Measurements from ENCODE around the gene POFUT1.

The POFUT1 gene

DNA sequence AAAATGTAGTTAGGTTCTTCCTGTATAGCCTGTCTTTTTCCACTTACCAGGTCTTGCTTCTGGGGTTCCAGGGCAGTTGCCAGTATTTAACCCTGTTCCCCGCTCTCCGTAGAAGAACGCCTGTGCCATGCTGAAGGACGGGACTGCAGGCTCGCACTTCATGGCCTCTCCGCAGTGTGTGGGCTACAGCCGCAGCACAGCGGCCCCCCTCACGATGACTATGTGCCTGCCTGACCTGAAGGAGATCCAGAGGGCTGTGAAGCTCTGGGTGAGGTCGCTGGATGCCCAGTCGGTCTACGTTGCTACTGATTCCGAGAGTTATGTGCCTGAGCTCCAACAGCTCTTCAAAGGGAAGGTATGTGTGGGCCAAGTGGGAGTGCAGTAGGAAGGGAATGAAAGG is 23.0 kb downstream of the POFUT1 start:
- no peak for DNase-seq (ENCODE audit: low read depth)
- Histone ChIP-seq H3K4me3 (ENCODE audit: low read length) (no peak overlapping the region), H3K36me3 (ENCODE audit: control insufficient read depth, insufficient read depth, low read length, severe bottlenecking) (peaks cover 67% of the 10 kb centered on the region), H3K4me1 (ENCODE audit: control insufficient read depth, insufficient read depth, low read length) (peaks cover 25% of the 10 kb centered on the region), H3K9me3 (ENCODE audit: control insufficient read depth, low read length) (no peaks in the 10 kb centered on the region), H3K9ac (ENCODE audit: low read length) (no peak overlapping the region), H3K27me3 (replicated peaks; ENCODE audit: control insufficient read depth, insufficient read depth, low read length) (no peaks in the 10 kb centered on the region)

DNA sequence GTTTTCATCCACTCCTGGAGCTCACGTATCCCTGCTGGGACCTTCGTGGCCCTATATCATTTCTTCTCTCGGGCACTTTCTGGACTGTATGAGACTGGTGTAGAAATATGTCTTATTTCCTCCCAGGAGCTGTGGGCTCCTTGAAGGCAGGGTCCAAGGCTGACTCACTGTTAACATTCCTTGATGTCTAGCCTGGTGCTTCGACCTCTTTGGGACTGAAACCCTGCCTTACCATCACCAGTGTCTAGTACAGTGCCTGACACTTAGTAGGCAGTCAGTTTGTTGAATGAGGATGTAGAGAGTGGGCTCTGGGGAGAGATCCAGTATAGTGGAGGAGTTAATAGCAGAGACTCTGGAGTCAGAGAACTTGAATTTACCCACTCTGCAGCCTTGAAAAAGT is 23.6 kb downstream of the POFUT1 start:
- peaks cover 25% of the 10 kb centered on the region for H3K4me1 ChIP-seq (ENCODE audit: control insufficient read depth, insufficient read depth, low read length)
- H3K27me3 ChIP-seq (replicated peaks; ENCODE audit: control insufficient read depth, insufficient read depth, low read length), result no peaks in the 10 kb centered on the region
- H3K36me3 ChIP-seq (ENCODE audit: control insufficient read depth, insufficient read depth, low read length, severe bottlenecking), result peaks cover 72% of the 10 kb centered on the region
- no peaks in the 10 kb centered on the region for H3K9me3 ChIP-seq (ENCODE audit: control insufficient read depth, low read length)
- no peak overlapping the region for H3K9ac ChIP-seq (ENCODE audit: low read length)
- DNase-seq (ENCODE audit: low read depth), result no peak
- H3K4me3 ChIP-seq (ENCODE audit: low read length), result no peak overlapping the region

DNA sequence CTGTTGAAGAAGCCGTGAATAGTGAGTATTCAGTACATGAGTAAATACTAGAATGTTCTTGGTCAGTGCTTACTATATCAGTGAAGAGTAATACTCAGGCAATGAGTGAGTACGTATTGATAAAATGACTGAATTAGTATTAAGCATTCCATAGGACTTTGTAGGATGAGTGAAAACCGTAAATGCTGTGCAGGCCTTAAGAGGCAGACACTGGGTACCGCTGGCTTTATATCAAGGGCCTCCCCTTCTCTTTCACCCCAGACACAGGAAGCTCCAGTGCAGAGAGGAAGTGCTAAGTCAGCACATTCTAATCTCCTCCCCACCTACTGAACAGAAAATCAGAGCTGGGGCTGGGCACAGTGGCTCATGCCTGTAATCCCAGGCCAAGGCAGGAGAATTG is 24.2 kb downstream of the POFUT1 start:
- H3K9ac ChIP-seq (ENCODE audit: low read length), result no peak overlapping the region
- H3K36me3 ChIP-seq (ENCODE audit: control insufficient read depth, insufficient read depth, low read length, severe bottlenecking), result peaks cover 75% of the 10 kb centered on the region
- H3K27me3 ChIP-seq (replicated peaks; ENCODE audit: control insufficient read depth, insufficient read depth, low read length), result no peaks in the 10 kb centered on the region
- H3K9me3 ChIP-seq (ENCODE audit: control insufficient read depth, low read length), result no peaks in the 10 kb centered on the region
- H3K4me1 ChIP-seq (ENCODE audit: control insufficient read depth, insufficient read depth, low read length), result peaks cover 21% of the 10 kb centered on the region
- no peak overlapping the region for H3K4me3 ChIP-seq (ENCODE audit: low read length)
- no peak for DNase-seq (ENCODE audit: low read depth)

DNA sequence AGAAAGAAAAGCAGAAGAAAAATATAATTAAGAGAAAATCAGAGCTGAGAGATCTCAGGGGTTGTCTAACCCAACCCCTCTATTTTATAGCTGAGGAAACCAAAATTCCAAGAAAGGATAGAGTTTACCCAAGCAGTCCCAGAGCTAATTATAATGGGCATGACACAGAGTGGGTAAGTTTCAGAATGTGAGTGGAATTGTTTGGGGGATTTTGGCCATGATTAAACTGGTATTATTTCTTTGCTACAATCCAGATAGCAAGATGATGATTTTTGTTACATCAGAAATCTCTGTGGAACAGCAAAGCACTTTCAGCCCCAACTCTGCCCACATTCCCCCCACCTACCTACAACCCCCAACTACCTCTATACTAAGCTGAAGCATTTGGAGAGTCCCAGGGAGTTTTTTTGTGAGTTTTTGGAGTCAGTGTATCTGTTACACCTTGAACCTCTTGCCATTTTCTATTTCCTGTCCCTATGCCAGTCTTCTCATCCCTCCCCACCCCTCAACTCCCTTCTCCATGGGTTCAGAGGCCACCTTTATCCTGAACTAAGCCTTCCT is 24.7 kb downstream of the POFUT1 start:
- no peak for DNase-seq (ENCODE audit: low read depth)
- no peak overlapping the region for H3K9ac ChIP-seq (ENCODE audit: low read length)
- peaks cover 75% of the 10 kb centered on the region for H3K36me3 ChIP-seq (ENCODE audit: control insufficient read depth, insufficient read depth, low read length, severe bottlenecking)
- H3K4me3 ChIP-seq (ENCODE audit: low read length), result no peak overlapping the region
- H3K4me1 ChIP-seq (ENCODE audit: control insufficient read depth, insufficient read depth, low read length), result peaks cover 15% of the 10 kb centered on the region
- H3K27me3 ChIP-seq (replicated peaks; ENCODE audit: control insufficient read depth, insufficient read depth, low read length), result no peaks in the 10 kb centered on the region
- H3K9me3 ChIP-seq (ENCODE audit: control insufficient read depth, low read length), result no peaks in the 10 kb centered on the region

DNA sequence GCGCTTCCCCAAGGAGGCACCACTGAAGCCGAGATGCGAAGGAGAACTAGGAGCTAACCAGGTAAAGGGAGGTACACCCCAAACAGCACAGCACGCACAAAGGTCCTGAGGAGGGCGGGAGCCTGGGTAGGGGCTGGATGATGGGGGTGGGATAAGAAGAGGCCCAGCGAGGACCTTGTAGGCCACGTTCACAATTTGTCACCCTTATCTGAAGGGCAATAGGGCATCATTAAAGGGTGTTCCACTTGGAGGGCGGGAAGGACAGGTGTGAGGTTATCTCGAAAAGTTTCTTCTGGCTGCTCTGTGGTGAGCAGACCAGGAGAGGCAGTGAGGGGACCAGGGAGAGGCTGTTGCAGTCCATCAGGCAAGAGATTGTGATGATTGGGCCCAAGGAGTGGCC is 25.6 kb downstream of the POFUT1 start:
- no peaks in the 10 kb centered on the region for H3K27me3 ChIP-seq (replicated peaks; ENCODE audit: control insufficient read depth, insufficient read depth, low read length)
- H3K36me3 ChIP-seq (ENCODE audit: control insufficient read depth, insufficient read depth, low read length, severe bottlenecking), result peaks cover 73% of the 10 kb centered on the region
- no peaks in the 10 kb centered on the region for H3K9me3 ChIP-seq (ENCODE audit: control insufficient read depth, low read length)
- no peak for DNase-seq (ENCODE audit: low read depth)
- H3K9ac ChIP-seq (ENCODE audit: low read length), result no peak overlapping the region
- H3K4me1 ChIP-seq (ENCODE audit: control insufficient read depth, insufficient read depth, low read length), result peaks cover 7% of the 10 kb centered on the region
- H3K4me3 ChIP-seq (ENCODE audit: low read length), result no peak overlapping the region

DNA sequence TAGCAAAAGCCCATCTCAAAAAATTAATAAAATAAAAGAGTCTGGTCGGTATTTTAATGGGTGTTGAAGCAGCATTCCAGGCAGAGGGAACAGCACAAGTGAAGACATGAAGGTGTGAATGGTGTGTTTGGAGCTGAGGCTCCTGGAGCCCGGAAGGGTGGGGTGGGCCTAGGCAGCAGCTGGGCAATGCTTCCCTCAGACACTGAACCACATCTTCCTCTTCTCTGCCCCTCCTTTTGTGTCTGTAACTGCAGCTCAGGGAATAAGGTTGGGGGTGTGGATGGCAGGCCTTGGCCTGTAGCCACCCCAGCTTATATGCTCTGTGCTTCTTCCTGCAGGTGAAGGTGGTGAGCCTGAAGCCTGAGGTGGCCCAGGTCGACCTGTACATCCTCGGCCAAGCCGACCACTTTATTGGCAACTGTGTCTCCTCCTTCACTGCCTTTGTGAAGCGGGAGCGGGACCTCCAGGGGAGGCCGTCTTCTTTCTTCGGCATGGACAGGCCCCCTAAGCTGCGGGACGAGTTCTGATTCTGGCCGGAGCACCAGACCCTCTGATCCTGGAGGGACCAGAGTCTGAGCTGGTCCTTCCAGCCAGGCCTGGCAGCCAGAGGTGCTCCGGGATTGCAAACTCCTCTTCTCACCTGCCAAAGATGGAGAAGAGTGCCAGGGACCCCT is 26.6 kb downstream of the POFUT1 start:
- Histone ChIP-seq H3K36me3 (ENCODE audit: control insufficient read depth, insufficient read depth, low read length, severe bottlenecking) (peaks cover 63% of the 10 kb centered on the region), H3K4me1 (ENCODE audit: control insufficient read depth, insufficient read depth, low read length) (no peaks in the 10 kb centered on the region), H3K9ac (ENCODE audit: low read length) (no peak overlapping the region), H3K4me3 (ENCODE audit: low read length) (no peak overlapping the region), H3K9me3 (ENCODE audit: control insufficient read depth, low read length) (no peaks in the 10 kb centered on the region), H3K27me3 (replicated peaks; ENCODE audit: control insufficient read depth, insufficient read depth, low read length) (no peaks in the 10 kb centered on the region)
- DNase-seq (ENCODE audit: low read depth), result no peak

DNA sequence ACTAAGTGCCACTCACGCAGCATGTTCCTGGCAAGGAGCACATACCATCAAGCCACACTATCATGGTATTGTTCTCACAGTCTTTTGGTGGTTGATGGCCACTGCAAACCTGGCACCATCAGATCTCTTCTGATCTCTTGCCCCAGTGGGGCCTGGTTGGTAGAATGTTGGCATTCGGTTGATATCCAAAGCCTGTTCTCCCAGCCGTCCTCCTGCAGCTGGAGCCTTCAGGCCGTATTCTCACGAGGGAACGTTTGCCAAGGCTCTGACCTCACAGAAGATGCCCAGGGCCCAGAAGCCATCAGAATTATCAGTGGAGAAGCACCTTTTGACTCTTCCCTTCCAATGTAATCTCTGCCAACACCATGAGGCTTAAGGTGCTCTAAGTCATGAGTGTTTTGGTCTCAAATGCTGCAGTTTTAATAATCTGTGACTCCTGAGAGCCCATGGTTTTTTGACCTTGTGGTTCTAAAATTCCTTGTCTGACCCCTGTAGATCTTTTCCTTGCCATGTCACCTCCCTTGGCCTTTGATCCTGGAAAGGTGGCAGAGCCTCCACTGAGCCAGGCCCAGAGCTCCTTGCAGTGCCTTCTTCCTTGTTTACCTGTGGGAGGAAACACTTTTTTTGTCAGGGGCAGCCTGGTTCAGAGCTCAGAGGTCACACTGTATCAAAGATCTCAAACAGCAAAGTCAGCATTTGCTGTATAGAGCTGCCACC is 27.8 kb downstream of the POFUT1 start:
- Histone ChIP-seq H3K4me3 (ENCODE audit: low read length) (no peak overlapping the region), H3K36me3 (ENCODE audit: control insufficient read depth, insufficient read depth, low read length, severe bottlenecking) (peaks cover 57% of the 10 kb centered on the region), H3K9ac (ENCODE audit: low read length) (no peak overlapping the region), H3K9me3 (ENCODE audit: control insufficient read depth, low read length) (no peaks in the 10 kb centered on the region), H3K27me3 (replicated peaks; ENCODE audit: control insufficient read depth, insufficient read depth, low read length) (no peaks in the 10 kb centered on the region), H3K4me1 (ENCODE audit: control insufficient read depth, insufficient read depth, low read length) (no peaks in the 10 kb centered on the region)
- DNase-seq (ENCODE audit: low read depth), result no peak

DNA sequence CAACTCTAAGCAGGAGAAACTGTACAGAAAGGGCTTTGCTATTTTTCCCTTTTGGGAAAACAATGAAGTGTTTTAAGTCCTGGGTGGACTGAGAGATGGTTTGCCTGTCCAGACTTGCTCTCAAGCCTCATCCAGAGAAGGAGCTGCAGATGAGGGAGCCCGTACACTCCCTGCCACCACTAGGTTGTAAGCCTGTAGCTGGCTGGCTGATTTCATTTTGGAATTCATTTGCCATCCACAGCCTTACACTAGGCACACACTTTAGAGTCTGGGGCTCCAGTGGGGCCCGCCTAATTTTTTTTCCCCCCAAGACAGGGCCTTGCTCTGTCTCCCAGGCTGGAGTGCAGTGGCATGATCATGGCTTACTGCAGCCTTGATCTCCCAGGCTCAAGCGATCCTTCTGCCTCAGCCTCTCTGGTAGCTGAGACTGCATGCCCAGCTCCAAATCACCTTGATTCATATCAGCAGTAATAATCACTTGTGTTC is 28.4 kb downstream of the POFUT1 start:
- no peaks in the 10 kb centered on the region for H3K27me3 ChIP-seq (replicated peaks; ENCODE audit: control insufficient read depth, insufficient read depth, low read length)
- DNase-seq (ENCODE audit: low read depth), result no peak
- H3K9ac ChIP-seq (ENCODE audit: low read length), result no peak overlapping the region
- H3K4me3 ChIP-seq (ENCODE audit: low read length), result no peak overlapping the region
- H3K9me3 ChIP-seq (ENCODE audit: control insufficient read depth, low read length), result no peaks in the 10 kb centered on the region
- no peaks in the 10 kb centered on the region for H3K4me1 ChIP-seq (ENCODE audit: control insufficient read depth, insufficient read depth, low read length)
- peaks cover 52% of the 10 kb centered on the region for H3K36me3 ChIP-seq (ENCODE audit: control insufficient read depth, insufficient read depth, low read length, severe bottlenecking)

DNA sequence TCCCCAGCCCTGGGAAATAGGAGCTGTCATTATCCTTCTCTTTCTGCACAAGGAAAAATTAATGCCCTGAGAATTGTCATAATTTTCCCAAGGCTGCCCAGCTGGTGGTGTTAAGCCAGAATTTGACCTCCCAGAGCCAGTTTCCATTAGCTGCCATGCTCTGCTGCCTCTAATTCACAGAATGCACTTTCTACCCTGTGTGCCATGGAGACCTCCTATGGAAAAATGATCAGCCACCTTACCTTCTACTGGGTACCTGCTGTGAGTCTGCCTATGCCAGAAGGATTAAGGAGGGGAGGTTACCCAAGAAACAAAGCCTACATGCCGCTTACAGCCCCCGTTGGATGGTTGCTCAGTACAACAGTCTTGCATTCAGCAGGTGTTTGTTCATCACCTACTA is 29.1 kb downstream of the POFUT1 start:
- no peak overlapping the region for H3K4me3 ChIP-seq (ENCODE audit: low read length)
- H3K9me3 ChIP-seq (ENCODE audit: control insufficient read depth, low read length), result no peaks in the 10 kb centered on the region
- peaks cover 44% of the 10 kb centered on the region for H3K36me3 ChIP-seq (ENCODE audit: control insufficient read depth, insufficient read depth, low read length, severe bottlenecking)
- H3K4me1 ChIP-seq (ENCODE audit: control insufficient read depth, insufficient read depth, low read length), result no peaks in the 10 kb centered on the region
- no peaks in the 10 kb centered on the region for H3K27me3 ChIP-seq (replicated peaks; ENCODE audit: control insufficient read depth, insufficient read depth, low read length)
- H3K9ac ChIP-seq (ENCODE audit: low read length), result no peak overlapping the region
- DNase-seq (ENCODE audit: low read depth), result no peak

DNA sequence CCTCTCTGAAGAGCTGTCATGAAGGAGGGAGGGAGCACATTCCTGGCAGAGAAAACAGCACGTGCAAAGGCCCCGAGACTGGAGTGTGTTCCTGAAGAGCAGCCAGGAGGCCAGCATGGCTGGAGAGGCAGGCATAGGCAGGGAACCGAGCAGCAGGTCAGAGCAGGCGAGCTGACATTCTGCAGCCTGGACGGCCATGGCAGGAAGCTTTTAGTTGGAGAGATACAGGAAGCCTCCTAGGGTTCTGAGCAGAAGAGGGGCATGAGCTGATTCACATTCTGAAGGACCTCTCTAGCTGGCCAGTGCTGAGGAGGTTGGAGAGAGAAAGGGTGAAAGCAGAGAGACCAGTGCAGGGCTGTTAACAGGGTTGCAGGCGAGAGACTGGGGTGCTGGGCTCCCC is 29.7 kb downstream of the POFUT1 start:
- peaks cover 38% of the 10 kb centered on the region for H3K36me3 ChIP-seq (ENCODE audit: control insufficient read depth, insufficient read depth, low read length, severe bottlenecking)
- H3K4me1 ChIP-seq (ENCODE audit: control insufficient read depth, insufficient read depth, low read length), result no peaks in the 10 kb centered on the region
- H3K27me3 ChIP-seq (replicated peaks; ENCODE audit: control insufficient read depth, insufficient read depth, low read length), result no peaks in the 10 kb centered on the region
- no peak overlapping the region for H3K4me3 ChIP-seq (ENCODE audit: low read length)
- H3K9ac ChIP-seq (ENCODE audit: low read length), result no peak overlapping the region
- no peak for DNase-seq (ENCODE audit: low read depth)
- no peaks in the 10 kb centered on the region for H3K9me3 ChIP-seq (ENCODE audit: control insufficient read depth, low read length)

DNA sequence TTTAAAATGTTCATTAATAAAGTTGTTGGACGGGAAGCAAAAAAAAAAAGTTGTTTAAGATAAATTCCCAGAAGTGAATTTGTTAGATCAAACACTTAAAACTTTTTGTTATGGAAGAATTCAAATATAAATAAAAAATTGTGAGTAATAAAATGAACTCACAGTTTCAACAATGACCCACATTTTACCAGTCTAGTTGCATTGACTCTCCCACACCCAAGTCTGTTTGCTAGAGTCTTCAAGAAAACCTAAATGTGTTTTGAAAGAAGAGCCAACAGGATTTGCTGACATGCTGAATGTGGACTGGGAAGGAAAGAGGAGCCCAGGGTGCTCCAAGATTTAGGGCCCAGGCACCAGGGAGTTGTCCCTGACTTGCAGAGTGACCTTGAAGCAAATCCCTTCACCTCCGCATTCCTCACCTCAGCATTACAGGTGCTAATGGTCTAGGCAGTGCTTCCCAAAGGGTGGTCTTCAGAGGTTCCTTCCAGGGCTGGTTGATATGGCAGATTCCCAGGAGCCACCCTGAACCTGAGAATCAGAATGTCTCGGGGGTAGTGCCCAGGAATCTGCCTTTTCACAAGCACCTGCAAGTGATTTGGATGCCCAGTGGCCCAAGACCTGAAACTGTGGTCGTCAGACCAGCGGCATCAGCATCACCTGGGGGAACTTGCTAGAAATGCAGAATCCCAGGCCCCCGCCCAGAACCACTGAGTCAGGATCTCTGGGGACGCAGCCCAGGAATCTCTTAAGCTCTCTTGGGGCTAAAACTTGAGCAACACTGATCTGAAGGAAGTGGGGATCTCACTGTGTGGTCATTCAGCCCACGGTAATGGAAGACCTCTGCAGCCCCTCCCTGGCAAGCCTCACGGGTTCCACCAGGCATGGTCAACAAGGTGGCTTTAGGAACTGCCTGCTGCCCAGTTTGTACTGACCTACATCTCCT is 31.1 kb downstream of the POFUT1 start:
- Histone ChIP-seq H3K36me3 (ENCODE audit: control insufficient read depth, insufficient read depth, low read length, severe bottlenecking) (peaks cover 27% of the 10 kb centered on the region), H3K27me3 (replicated peaks; ENCODE audit: control insufficient read depth, insufficient read depth, low read length) (no peaks in the 10 kb centered on the region), H3K9ac (ENCODE audit: low read length) (no peak overlapping the region), H3K9me3 (ENCODE audit: control insufficient read depth, low read length) (no peaks in the 10 kb centered on the region), H3K4me3 (ENCODE audit: low read length) (no peak overlapping the region), H3K4me1 (ENCODE audit: control insufficient read depth, insufficient read depth, low read length) (peaks cover 2% of the 10 kb centered on the region)
- no peak for DNase-seq (ENCODE audit: low read depth)

All from adipocyte (in vitro differentiated cells).